ENCODE results near the gene ZMYND12.

The ZMYND12 gene

DNA sequence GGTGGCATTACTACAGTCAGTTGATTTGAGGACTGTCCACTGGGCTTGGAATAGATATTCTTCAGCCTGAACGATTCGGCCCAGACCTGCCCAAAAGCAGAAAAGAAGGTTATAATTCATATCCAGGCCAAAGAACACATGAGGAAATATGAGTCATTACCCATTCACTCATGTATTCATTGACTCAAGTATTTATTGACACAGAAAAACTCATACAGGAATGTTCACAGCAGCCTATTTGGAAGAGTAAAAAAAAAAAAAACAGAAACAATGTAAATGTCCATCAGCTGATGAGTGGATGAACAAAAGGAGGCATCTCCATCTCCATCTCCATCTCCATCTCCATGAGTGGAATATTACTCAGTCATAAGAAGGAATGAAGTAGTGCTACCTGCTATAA lies 15.9 kb downstream of the ZMYND12 start:
- DNase-seq (ENCODE audit: low spot score): no peak

GRCh38 chr1:42434340-42434739 lies 21.5 kb downstream of the ZMYND12 start:
- DNase-seq (ENCODE audit: low spot score): no peak

DNA sequence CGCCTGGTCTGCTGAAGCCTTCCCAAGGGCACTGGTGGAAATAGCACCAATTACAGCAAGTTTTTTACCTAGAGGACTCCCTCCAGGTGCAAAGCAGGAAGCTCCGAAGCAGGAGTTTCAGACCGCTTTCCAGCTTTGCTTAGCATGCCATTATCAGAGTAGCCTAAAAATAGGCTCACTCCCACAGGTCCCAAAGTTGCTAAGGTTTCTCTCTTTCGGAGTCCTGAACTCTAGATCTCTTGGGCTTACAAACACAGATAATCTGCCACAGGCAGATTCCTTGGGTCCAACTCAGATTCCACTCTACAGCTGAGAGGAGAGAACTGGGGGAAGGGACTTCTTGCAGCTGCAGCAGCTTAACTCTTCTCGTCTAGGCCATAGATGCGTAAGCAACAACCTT lies 22.5 kb downstream of the ZMYND12 start:
- no peak for DNase-seq (ENCODE audit: low spot score)

- no peak for DNase-seq (ENCODE audit: low spot score)
Measured at GRCh38 chr1:42432714-42433113, 23.1 kb downstream of the ZMYND12 start.

GRCh38 chr1:42431514-42431913 lies 24.3 kb downstream of the ZMYND12 start:
- no peak for DNase-seq (ENCODE audit: low spot score)

- DNase-seq (ENCODE audit: low spot score): no peak
Measured at GRCh38 chr1:42430286-42431135, 25.3 kb downstream of the ZMYND12 start.

- no peak for DNase-seq (ENCODE audit: low spot score)
Measured at GRCh38 chr1:42429603-42430002, 26.2 kb downstream of the ZMYND12 start.

DNA sequence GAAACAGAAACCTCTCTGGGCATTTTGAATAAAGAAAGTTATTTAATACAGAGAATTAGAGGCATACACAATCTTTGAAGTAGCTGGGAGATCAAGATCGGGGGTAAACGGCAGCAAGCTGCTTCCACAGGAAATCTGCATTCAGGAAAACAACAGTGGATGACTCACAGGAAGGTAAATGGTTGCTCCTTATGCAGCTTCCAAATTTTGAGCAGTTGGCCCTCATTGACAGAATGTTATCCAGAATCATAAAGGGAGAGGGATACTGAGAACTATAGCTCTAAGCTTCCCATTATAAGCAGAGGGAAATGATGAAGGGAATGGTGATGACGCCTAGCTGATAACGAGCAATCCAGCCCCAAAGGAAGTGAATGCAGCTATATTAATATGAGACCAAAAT lies 28.6 kb downstream of the ZMYND12 start:
- no peak for DNase-seq (ENCODE audit: low spot score)

DNA sequence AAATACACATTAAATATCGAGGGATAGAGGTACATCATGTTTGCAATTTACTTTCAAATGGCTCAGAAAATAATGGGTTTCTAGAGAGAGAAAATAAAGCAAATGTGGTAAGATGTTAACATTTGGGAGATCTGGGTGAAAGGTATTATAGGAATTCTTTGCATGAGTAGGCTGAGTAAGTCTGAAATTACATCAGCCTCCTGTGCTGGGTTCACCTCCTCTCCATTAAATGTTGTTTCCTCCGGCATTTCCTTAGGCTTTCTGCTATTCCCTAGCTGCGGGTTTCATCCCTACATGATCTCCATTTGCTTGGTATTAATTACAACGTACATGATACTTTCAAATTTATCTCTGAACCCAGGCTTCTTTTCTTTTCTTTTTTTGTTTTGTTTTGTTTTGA lies 31.6 kb downstream of the ZMYND12 start:
- no peak for DNase-seq (ENCODE audit: low spot score)

DNA sequence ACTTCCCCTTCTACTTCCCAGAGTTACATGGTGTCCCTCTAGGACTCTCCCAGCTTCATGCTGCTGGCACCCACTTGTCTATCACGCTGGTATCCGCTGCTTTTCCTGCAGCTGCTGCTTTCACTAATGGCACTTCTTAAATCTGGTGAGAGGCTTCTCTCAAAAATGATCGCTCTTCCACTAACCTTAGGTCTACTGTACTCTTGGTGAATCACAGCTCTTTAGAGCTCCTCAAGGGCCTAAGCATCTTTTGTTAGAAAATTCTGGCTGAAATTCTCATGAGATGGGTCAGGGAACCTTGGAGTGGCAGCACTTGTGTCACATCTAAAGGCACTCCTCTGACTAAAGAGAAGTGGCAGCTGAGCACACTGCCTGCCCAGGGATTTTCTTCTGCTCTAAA lies 32.1 kb downstream of the ZMYND12 start:
- no peak for DNase-seq (ENCODE audit: low spot score)

DNA sequence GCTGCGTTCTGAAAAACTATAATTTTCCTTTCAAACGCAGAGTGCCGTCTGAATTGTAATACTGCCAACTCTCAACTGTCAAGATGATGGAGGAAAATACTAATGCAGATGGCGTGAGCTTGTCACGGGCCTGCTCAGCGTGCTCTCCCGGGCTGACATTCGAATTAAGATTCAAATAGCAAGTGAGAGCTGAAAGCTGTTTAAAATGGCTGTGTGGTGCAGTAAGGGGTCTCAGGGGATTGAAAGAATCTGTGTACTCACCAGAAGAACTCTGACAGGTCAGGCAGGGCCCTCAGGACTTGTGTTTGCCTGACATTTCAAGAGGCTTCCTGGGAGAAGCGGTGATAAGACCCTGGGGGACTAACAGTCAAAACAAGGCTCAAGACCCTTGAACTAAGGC lies 33.1 kb downstream of the ZMYND12 start:
- DNase-seq (ENCODE audit: low spot score): no peak

DNA sequence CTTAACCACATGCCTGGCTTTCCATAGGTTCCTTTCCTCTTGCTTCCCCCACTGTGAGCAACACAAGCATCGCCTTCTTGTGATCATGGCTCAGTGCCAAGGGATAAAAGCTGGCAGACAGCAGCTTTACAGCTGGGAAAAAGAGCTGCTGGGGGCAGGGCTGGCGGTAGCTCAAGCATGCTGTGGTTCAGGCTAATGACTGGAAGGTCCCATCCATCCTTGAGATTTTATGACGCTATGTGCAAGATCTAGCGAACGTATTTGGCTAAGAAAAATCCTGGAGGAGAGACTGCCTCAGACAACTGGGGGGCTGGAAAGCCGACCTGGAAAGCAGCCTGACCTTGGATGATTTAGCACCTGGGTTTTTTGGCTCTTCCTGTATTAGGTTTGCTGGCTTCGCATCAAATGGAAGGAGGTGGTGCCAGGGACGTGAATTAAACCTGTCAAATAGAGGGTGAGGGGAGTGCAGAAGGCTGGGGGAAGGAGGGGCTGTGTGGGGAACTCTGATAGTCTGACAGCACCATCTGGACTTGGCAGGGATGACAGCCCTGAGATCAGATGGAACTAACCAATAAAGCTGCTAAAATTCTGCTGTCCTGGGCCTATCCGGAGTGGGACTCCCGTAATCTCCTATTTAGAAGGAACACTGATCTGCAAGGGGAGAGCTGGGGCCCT lies 34.8 kb downstream of the ZMYND12 start:
- DNase-seq (ENCODE audit: low spot score): no peak

DNA sequence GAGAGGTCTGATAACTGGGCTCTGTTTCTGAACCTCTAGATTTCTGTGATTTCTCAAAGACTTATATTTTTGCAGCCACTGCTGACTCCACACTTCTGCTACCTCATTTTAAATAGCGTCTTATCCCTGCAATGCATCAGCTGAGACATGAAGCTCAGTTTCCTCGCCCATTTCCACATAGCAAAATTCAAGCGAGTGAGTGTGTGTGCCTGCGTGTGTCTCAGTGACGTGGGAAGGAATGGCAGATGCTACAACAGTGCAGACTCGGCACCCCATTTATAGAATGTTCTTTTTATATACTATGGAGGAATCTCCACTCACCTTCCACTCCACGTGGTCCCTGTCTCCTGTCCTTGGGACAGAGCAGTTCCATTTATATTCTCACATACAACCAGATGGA lies 35.7 kb downstream of the ZMYND12 start:
- no peak for DNase-seq (ENCODE audit: low spot score)

- no peak for DNase-seq (ENCODE audit: low spot score)
Measured at GRCh38 chr1:42419126-42419821, 36.5 kb downstream of the ZMYND12 start.

DNA sequence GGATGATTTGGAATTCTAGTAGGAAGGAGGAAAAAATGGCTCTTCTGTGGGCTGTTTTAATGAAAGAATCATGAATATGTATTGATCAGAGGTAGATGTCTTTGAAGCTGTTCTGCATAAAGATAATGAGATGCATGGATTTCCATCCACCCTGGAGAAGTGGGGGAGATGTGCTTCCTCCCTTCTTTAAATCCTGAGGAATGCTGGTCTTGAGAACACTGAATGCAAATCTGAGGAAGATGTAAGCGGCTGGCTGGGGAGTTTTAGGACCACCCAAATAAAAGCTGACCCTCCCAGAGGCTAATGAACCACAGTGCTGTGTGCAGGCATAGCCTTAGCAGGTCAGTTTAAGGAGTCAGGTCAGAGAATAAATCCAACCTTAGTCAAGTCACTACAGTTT lies 37.3 kb downstream of the ZMYND12 start:
- DNase-seq (ENCODE audit: low spot score): no peak

GRCh38 chr1:42417166-42417565 lies 38.7 kb downstream of the ZMYND12 start:
- DNase-seq (ENCODE audit: low spot score): no peak

DNA sequence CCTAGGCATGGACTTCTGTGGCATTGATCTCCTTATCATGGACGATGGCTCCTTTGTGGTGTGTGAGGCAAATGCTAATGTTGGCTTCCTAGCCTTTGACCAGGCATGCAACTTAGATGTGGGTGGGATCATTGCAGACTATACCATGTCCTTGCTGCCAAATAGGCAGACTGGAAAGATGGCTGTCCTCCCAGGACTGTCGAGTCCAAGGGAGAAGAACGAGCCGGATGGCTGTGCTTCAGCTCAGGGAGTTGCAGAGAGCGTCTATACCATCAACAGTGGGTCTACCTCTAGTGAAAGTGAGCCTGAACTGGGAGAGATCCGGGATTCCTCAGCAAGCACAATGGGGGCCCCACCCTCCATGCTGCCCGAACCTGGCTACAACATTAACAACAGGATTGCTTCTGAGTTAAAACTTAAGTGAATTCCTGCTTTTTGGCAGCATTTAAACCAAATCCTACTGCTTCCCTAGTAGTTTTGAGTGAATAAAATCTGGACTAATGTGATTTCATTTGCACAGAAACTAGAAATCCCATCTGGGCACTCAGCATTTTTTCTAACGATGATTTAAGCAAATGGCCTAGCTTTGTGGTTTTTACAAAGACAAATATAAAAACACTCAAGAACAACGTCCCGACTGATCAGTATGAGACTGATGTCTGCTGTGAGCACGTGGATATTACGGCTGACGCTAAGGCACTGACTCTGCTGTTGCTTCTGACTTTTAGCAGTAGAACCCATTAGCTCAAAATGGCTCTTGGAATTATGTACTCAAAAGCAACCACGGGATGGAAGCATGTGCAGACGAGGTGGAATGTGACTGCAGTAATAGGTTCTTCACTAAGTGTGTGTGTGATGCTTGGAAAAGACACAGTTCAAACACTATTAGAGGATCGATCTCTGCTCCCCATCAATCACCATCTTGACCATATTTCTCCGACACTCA lies 41.0 kb downstream of the ZMYND12 start:
- DNase-seq (ENCODE audit: low spot score): no peak

DNA sequence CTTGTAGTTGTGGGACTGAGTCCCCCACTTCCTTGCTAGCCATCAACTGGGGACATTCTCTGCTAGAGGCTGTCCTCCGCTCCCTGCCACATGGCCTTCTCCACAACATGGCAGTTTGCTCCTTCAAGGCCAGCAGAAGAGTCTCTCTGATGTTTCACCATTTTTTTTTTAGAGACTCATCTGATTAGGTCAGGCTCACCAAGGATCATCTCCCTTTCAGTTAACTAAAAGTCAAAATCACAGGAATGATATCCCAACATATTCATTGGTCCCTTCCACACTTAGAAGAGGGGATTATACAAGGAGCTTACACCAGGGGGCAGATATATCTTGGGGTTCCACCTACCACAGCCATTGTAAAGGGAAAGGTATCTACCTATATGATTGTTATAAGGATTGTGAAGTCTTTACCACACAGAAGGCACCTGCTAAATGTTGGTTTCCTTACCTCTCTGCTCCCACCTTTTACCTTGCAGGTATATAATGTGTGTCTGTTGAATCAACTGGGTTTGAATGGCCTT lies 51.9 kb downstream of the ZMYND12 start:
- no peak for DNase-seq (ENCODE audit: low spot score)

- DNase-seq (ENCODE audit: low spot score): no peak
Measured at GRCh38 chr1:42399315-42400100, 56.3 kb downstream of the ZMYND12 start.

DNA sequence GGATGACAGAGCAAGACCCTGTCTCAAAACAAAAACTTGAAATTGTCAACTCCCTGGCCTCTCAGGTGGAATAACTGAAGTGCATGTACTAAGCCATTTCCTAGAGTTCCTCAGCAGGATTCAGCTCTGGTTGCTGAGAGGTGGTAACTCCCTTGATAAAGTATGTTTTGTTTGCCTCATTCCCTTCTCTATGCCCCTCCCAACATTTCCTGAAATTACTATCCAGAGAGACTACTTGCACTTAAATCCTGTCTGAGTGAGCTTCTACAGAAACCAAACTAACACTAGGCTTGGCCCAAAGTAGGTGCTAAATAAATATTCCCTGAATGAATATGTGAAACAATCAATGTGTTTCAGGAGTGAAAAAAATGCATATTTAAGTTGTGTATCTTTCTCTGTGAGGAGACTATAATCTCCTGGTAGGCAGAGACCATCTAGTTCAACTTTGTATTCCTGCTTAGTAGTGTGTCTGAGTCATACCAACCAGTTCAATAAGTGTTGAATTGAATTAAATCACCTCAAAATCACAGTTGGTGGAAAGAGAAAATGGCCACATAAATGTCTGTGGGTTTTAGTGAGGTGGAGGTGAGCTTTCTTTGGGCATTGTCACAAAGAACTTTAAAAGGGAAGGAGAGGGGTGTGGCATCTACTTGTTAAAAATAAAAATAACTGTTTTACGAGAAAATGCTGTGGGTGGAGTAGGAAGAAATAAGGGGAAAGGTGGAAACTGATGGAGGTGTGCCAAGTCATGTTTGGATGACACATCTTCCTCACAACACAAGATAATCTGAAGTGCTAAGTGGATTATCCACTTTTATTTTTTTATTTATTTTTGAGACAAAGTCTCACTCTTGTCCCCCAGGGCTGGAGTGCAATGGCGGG lies 62.6 kb downstream of the ZMYND12 start:
- DNase-seq (ENCODE audit: low spot score): no peak

Data from HuH-7.5 (cell line).